ENCODE data around the gene USP37.
A peak's percentile ranks its signal among the peaks of the same experiment; 100 is the strongest.

The USP37 gene

DNA sequence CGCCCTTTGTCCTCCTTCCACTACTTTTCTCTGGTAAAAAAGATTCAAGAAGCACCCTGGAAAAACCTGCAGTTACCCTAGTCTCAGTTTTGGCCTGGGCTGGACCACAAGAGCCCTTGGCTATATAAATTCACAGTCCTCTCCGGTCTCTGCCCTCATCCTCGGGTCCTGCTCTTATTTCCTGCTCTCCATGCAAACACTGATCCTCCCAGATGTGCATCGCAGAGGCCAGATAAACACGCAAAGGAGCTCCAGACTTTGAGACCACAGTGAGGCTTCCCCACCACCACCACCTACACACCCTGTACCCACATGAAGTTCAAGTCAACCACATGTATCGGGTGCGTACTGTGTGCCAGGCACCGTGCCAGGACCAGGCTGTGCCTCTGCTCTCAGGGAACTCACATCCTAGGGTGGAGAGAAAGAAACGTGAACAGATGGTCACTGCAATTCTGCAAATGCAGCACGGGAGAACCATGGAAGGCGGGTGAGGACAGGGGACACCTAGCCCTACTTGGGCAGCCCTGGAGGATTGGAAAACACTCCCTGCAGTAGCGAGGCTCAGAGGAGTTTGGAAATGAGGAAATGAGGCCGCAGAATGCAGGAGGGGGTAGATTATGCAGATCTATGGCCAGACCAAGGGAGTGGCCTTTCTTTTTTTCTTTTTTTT lies 161.1 kb downstream of the USP37 start:
- peak; percentile 89 for DNase-seq (ENCODE audit: low read depth, low spot score)

GRCh38 chr2:218406209-218406948 lies 161.8 kb downstream of the USP37 start:
- peak; percentile 86 for DNase-seq (ENCODE audit: low read depth, low spot score)
- H3K4me3 ChIP-seq (ENCODE audit: low read length): peak overlapping the region; percentile 63

More for the DNA sequence above, 161.1 kb downstream of the USP37 start:
- peak overlapping the region; percentile 45 for H3K4me3 ChIP-seq (ENCODE audit: low read length)

GRCh38 chr2:218405746-218406208 lies 162.4 kb downstream of the USP37 start:
- H3K4me3 ChIP-seq (ENCODE audit: low read length): peak overlapping the region; percentile 63
- no peak for DNase-seq (ENCODE audit: low read depth, low spot score)

DNA sequence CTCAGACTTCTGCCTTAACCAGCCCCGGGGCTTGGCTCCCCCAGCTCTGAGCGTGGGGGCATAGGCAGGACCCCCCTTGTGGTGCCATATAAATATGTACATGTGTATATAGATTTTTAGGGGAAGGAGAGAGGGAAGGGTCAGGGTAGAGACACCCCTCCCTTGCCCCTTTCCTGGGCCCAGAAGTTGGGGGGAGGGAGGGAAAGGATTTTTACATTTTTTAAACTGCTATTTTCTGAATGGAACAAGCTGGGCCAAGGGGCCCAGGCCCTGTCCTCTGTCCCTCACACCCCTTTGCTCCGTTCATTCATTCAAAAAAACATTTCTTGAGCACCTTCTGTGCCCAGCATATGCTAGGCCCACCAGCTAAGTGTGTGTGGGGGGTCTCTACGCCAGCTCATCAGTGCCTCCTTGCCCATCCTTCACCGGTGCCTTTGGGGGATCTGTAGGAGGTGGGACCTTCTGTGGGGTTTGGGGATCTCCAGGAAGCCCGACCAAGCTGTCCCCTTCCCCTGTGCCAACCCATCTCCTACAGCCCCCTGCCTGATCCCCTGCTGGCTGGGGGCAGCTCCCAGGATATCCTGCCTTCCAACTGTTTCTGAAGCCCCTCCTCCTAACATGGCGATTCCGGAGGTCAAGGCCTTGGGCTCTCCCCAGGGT lies 162.9 kb downstream of the USP37 start:
- no peak for DNase-seq (ENCODE audit: low read depth, low spot score)
- peak overlapping the region; percentile 63 for H3K4me3 ChIP-seq (ENCODE audit: low read length)

- H3K4me3 ChIP-seq (ENCODE audit: low read length): no peak overlapping the region
Observed at GRCh38 chr2:218404351-218405085, 163.6 kb downstream of the USP37 start.

DNA sequence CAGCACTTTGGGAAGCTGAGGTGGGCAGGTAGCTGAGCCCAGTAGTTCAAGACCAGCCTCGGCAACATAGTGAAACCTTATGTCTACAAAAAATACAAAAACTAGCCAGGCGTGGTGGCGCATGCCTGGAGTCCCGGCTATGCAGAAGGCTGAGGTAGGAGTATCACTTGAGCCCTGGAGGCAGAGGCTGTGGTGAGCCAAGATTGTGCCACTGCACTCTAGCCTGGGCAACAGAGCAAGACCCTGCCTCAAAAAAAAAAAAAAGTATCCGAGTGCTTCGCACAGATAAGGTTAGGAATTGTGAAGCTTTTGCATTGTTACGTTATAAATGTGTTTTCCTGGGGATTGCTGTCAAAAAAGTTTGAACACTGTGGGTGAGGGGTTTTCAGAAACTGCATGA lies 164.3 kb downstream of the USP37 start:
- no peak overlapping the region for H3K4me3 ChIP-seq (ENCODE audit: low read length)
- DNase-seq (ENCODE audit: low read depth, low spot score): no peak

More at GRCh38 chr2:218404351-218405085, 163.6 kb downstream of the USP37 start:
- no peak for DNase-seq (ENCODE audit: low read depth, low spot score)

- no peak for DNase-seq (ENCODE audit: low read depth, low spot score)
- H3K4me3 ChIP-seq (ENCODE audit: low read length): no peak overlapping the region
Observed at GRCh38 chr2:218402911-218403411, 165.2 kb downstream of the USP37 start.

DNA sequence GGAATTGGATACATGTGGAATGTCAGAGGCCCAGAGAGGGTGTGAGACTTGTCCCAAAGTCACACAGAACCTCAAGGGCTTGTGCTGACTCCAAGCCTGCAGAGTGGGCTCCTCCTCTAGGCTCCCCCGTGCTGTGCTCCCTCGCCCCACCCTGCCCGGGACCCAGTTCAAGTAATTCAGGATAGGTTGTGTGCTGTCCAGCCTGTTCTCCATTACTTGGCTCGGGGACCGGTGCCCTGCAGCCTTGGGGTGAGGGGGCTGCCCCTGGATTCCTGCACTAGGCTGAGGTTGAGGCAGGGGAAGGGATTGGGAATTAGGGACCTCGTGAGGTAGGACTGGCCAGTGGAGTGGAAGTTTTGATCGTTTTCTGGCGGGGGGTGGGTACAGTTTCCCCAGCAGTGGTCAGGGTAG lies 165.7 kb downstream of the USP37 start:
- no peak for DNase-seq (ENCODE audit: low read depth, low spot score)
- no peak overlapping the region for H3K4me3 ChIP-seq (ENCODE audit: low read length)

- DNase-seq (ENCODE audit: low read depth, low spot score): no peak
- H3K4me3 ChIP-seq (ENCODE audit: low read length): no peak overlapping the region
Observed at GRCh38 chr2:218401890-218402289, 166.3 kb downstream of the USP37 start.

DNA sequence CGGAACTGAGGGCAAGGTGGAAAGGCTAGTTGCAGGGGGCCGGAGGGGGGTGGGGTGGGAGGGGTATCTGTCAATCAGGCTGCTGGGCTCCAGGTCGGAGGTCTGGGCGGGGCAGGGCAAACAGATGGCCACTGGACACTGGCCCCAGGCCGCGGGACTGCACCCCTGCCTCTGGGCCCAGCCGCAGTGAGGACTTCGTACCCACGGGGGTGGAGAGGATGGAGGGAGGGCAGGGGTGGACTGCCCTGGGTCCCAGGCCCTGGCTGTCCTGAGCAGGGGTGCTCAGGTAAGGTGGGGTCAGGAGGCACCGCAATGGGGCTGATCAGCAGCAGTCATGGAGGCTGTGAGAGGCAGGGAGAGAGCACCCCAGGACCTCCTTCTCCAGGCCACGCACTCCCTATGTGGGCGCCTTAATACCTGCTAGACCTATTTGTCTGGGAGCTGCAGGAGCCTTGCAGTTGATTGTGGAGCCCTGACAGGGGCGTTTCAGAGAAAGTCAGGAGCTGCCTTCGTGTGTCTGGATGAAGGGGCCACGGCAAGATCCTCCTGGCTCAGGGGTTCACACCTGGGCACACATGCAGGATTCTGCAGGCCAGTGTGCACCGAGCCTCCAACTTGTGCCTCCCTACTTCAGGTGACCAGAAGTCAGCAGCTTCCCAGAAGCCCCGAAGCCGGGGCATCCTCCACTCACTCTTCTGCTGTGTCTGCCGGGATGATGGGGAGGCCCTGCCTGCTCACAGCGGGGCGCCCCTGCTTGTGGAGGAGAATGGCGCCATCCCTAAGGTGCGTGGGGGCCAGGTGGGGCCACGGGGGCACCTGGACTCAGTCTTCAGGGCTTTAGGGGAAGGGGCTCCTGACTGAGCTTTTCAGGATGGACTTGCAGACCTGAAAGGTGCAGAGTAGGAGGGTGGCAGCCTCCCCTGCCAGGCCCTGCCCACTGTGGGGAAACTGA lies 166.9 kb downstream of the USP37 start:
- peak overlapping the region; percentile 70; the same call in 1 of the 2 replicates for H3K4me3 ChIP-seq (ENCODE audit: low read length)
- no peak for DNase-seq (ENCODE audit: low read depth, low spot score)

Data from Jurkat, Clone E6-1 (cell line).